ENCODE measurements around the gene HGD.
A peak's percentile ranks its signal among the peaks of the same experiment; 100 is the strongest.
"Not testable (repeated sequence)": the region's sequence is repeated elsewhere in the genome, so short reads cannot be mapped to it uniquely, and the experiment has no call there.

Gene HGD

DNA sequence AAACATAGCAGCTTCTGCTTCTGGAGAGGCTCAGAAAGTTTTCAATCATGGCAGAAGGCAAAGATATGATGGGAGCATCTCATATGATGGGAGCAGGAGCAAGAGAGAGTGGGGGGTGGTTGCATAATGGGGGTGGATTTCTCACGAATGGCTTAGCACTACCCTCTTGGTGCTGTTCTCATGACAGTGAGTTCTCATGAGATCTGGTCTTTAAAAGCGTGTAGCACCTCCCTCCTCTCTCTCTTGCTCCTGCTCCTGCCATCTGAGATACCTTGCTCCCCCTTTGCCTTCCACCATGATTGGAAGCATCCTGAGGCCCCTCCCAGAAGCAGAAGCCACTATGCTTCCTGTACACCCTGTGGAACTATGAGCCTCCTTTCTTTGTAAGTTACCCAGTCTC, 22.2 kb downstream of the HGD start:
- H3K27me3 Mint-ChIP-seq (ENCODE audit: low read depth), result peaks cover 14% of the 10 kb centered on the region

DNA sequence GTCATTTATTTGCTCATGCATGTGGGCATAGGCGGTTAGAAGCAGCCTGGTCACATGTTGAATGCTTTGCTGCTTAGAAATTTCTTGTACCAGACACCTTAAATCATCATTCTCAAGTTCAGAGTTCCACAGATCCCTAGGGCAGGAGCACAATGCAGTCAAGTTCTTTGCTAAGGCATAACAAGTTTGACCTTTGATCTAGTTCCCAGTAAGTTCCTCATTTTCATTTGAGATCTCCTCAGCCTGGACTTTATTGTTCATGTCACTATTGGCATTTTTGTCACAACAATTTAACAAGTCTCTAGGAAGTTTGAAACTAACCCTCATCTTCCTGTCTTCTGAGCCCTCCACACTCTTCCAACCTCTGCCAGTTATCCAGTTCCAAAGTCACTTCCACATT, 22.8 kb downstream of the HGD start:
- Mint-ChIP-seq H3K4me1 (ENCODE audit: low read depth) (no peaks in the 10 kb centered on the region), H3K27me3 (ENCODE audit: low read depth) (peaks cover 13% of the 10 kb centered on the region), H3K4me3 (no peak overlapping the region), H3K27ac (no peak overlapping the region), H3K9me3 (no peaks in the 10 kb centered on the region), H3K36me3 (ENCODE audit: low read depth) (no peaks in the 10 kb centered on the region)

More for the DNA sequence above, 22.2 kb downstream of the HGD start:
- H3K4me3 Mint-ChIP-seq, result no peak overlapping the region
- H3K27ac Mint-ChIP-seq, result no peak overlapping the region
- no peaks in the 10 kb centered on the region for H3K36me3 Mint-ChIP-seq (ENCODE audit: low read depth)
- no peaks in the 10 kb centered on the region for H3K4me1 Mint-ChIP-seq (ENCODE audit: low read depth)
- no peaks in the 10 kb centered on the region for H3K9me3 Mint-ChIP-seq

DNA sequence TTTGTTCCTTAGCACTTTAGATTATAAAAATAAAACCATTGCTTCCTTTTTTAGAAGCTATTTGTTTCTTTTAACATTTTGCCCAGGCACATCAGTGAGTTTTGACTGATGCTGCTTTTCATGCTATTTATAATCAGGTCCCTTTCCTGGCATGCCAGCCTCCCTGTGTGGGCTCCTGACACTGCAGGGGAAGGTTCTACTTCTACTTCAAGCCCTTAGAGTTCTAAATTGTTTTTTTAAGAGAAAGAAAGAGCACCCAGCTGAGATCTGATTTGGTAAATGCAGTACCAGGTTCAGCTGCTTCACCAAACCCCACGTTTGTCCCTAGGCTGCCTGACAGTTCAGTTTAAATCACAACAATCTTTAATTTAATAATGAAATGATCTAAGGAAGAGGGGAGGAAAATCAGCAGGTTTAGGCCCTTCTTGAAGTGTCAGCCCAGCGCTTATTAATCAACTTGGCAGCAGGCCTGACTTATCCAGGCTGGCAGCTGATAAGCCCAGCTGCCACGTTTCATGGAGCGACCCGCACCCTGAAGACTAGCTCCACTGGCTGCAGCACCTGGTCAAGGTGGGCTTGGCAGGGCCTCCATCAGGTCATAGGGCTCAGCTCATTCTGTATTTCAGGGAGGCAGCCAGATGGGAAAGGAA, 29.0 kb downstream of the HGD start:
- H3K27me3 Mint-ChIP-seq (ENCODE audit: low read depth), result no peaks in the 10 kb centered on the region

DNA sequence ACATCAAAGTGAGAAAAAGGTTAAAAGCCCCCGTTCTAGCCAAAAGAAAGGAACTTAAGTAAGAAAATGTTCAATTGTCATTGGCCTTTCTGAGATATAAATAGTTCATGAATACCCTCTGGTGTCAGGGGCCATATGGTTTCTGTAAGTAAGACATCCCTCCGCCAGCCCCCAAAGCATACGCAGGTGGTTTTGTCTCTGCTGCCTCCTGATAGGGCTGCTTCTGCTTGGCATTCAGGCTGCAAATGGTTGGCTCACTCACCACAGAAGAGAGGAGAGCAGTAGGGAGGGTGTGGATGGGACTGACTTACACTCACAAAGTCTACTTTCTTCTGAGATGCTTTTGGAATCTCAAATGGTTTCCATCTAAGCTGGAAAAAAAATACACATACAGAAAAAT, 29.8 kb downstream of the HGD start:
- no peak overlapping the region for H3K27ac Mint-ChIP-seq
- H3K36me3 Mint-ChIP-seq (ENCODE audit: low read depth), result no peaks in the 10 kb centered on the region
- H3K9me3 Mint-ChIP-seq, result no peaks in the 10 kb centered on the region
- no peak overlapping the region for H3K4me3 Mint-ChIP-seq
- H3K27me3 Mint-ChIP-seq (ENCODE audit: low read depth), result no peaks in the 10 kb centered on the region
- no peaks in the 10 kb centered on the region for H3K4me1 Mint-ChIP-seq (ENCODE audit: low read depth)

More for the DNA sequence above, 29.0 kb downstream of the HGD start:
- no peaks in the 10 kb centered on the region for H3K9me3 Mint-ChIP-seq
- no peaks in the 10 kb centered on the region for H3K4me1 Mint-ChIP-seq (ENCODE audit: low read depth)
- H3K27ac Mint-ChIP-seq, result no peak overlapping the region
- H3K4me3 Mint-ChIP-seq, result no peak overlapping the region
- H3K36me3 Mint-ChIP-seq (ENCODE audit: low read depth), result no peaks in the 10 kb centered on the region

DNA sequence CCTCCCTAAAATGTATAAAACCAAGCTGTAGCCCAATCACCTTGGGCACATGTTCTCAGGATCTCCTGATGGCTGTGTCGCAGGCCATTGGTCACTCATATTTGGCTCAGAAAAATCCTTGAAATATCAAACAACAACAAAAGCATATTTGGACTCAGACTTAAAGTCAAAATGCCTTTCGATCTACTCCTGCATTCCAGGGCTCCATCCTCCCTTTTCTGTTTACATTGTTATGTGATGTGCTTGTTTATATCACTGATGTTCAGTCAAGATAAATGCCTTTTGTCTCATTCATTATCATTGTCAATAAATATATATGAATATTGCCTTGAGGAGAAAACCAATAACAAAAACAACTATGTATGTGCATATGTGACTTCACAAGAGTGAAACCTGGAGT, 31.7 kb downstream of the HGD start:
- H3K27me3 Mint-ChIP-seq (ENCODE audit: low read depth), result no peaks in the 10 kb centered on the region
- H3K4me1 Mint-ChIP-seq (ENCODE audit: low read depth), result no peaks in the 10 kb centered on the region
- no peak overlapping the region for H3K27ac Mint-ChIP-seq
- H3K4me3 Mint-ChIP-seq, result no peak overlapping the region
- no peaks in the 10 kb centered on the region for H3K9me3 Mint-ChIP-seq
- H3K36me3 Mint-ChIP-seq (ENCODE audit: low read depth), result no peaks in the 10 kb centered on the region

DNA sequence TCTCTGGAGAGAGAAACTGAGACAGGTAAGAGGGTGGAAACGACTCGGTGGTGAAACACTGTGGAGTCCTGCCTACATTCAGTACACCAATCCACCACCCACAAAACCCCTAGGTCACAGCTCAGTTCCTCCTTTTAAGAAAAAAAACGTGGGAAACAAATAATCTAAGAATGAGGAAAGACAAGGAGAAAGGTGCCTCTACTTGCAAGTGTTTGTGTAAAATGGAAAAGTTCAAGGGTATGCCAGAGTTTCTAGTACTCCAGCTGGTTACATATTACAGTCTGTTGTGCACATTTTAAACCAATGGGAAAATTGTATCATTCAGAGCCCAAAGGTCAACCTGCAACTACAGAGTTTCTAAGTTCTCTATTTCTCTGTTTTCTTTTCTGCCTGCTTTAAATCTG, 32.2 kb downstream of the HGD start:
- Mint-ChIP-seq H3K9me3 (no peaks in the 10 kb centered on the region), H3K4me3 (no peak overlapping the region), H3K27me3 (ENCODE audit: low read depth) (no peaks in the 10 kb centered on the region)

DNA sequence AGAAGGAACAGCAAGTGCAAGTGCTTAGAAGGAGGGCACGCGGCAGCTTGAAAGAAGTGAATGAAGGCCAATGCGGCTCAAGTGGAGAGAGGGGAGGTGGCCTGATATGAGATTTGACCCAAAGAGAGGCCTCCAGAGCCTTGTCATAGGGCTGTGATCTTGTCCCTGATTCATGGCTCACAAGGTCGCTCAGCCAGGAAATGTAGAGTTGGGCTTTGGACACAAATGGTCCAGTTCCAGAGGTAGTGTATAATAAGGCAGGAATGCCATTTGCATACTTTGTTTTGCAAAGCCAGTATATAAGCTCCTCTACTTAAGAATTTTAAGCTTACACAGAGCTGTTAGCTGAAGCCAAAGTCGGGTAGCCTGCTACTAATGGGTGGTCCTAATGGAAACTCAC, 33.7 kb downstream of the HGD start:
- H3K27ac Mint-ChIP-seq, result peak overlapping the region; percentile 15
- no peaks in the 10 kb centered on the region for H3K9me3 Mint-ChIP-seq
- no peak overlapping the region for H3K4me3 Mint-ChIP-seq
- no peaks in the 10 kb centered on the region for H3K36me3 Mint-ChIP-seq (ENCODE audit: low read depth)
- H3K27me3 Mint-ChIP-seq (ENCODE audit: low read depth), result peaks cover 3% of the 10 kb centered on the region
- H3K4me1 Mint-ChIP-seq (ENCODE audit: low read depth), result no peaks in the 10 kb centered on the region

More for the DNA sequence above, 32.2 kb downstream of the HGD start:
- H3K27ac Mint-ChIP-seq, result no peak overlapping the region
- no peaks in the 10 kb centered on the region for H3K4me1 Mint-ChIP-seq (ENCODE audit: low read depth)
- H3K36me3 Mint-ChIP-seq (ENCODE audit: low read depth), result no peaks in the 10 kb centered on the region

DNA sequence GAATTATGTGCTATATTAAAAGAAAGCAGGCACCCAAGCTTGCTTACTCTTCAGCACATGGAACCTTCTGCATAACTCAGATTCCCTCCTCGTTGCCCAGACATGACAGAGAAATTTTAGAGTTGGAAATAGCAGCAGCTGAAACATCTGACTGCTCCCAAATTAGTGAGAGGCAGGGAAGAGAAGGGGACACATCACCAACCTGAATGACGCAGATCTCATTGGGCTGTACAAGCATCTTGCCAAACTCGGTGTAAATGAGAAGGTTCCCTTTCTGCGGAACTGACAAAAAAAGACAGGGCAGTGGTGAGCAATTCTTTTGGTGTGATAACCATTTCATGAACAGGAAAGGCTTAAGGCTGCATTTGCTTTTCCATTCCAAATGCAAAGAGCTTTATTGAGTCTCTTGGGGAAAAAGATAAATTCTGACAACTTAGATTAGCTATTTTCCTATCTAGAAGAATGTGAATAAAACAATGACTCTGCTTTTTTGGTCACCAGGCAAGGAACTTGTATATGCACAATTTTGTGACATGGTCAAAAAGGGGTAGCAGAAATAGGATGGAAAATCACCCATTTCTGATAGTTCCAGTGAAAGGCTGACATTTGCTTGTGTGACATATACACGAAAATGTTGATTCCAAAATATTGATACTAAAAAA, 35.1 kb downstream of the HGD start:
- H3K27me3 Mint-ChIP-seq (ENCODE audit: low read depth), result peaks cover 3% of the 10 kb centered on the region
- no peak overlapping the region for H3K4me3 Mint-ChIP-seq
- no peaks in the 10 kb centered on the region for H3K9me3 Mint-ChIP-seq
- H3K36me3 Mint-ChIP-seq (ENCODE audit: low read depth), result no peaks in the 10 kb centered on the region
- H3K4me1 Mint-ChIP-seq (ENCODE audit: low read depth), result no peaks in the 10 kb centered on the region
- no peak overlapping the region for H3K27ac Mint-ChIP-seq

DNA sequence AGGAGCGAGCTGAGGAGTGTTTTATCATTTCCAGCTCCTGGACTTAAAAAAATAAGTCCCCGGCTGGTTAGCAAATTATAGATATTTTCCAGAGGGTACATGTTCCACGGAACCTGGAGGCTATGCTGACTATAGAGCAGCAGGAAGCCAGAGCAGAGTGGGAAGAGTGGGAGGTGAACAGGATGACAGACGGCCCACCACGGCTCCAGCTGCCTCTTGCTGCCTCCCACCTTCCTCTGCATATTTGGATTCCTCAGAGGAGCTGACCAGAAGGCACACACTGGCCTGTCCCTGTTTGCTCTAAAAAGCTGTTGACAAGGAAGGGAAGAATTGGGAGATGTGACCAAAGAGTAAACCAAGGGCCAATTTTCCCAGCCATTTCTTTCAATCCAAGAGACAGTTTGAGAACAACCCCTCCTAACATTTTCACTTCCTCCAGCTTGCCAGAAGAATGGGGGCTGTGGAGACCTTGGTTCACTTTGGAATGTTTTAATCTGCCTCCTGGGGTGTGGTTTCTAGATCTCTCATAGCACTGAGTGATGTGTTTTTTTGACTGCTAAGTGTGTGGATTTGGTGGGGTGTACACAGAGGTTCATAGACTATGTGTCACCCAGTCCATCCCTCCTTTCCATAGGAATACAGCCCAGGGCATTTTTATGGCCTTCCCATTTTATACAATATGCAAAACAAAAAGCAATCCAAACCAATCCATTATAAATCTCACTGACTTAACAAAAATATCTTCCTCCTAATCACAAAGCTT, 36.8 kb downstream of the HGD start:
- H3K27ac Mint-ChIP-seq, result no peak overlapping the region
- H3K9me3 Mint-ChIP-seq, result no peaks in the 10 kb centered on the region
- H3K36me3 Mint-ChIP-seq (ENCODE audit: low read depth), result no peaks in the 10 kb centered on the region
- no peak overlapping the region for H3K4me3 Mint-ChIP-seq
- no peaks in the 10 kb centered on the region for H3K4me1 Mint-ChIP-seq (ENCODE audit: low read depth)
- peaks cover 3% of the 10 kb centered on the region for H3K27me3 Mint-ChIP-seq (ENCODE audit: low read depth)

DNA sequence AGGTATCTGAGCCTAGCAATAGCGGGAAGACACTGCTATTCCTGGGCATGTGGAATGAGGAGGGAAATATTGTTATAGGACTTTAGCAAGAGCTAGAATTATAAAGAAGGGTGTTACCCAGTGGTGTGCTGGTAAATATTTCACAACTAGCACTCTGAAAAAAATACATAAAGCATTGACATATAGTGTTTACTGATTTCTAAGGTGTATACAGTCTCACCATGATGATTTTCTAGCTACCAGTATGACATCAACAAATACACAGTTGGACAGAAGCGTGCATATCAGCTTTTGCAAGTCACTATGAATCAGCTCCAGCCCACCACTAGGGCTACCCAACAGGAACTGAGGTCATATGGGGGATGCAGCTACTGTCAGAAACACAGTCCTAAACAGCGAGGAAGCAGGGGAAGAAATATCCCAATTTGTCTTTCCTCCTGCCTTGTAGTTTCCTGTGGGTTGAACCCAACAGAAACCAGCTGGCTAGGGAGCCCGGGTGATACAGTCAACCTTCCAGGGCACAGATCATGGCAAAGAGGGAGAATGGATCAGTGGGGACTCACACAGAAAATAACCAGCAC, 39.6 kb downstream of the HGD start:
- Mint-ChIP-seq H3K4me1 (ENCODE audit: low read depth) (peaks cover 4% of the 10 kb centered on the region), H3K27me3 (ENCODE audit: low read depth) (peaks cover 3% of the 10 kb centered on the region), H3K36me3 (ENCODE audit: low read depth) (no peaks in the 10 kb centered on the region), H3K9me3 (no peaks in the 10 kb centered on the region), H3K27ac (no peak overlapping the region), H3K4me3 (no peak overlapping the region)

DNA sequence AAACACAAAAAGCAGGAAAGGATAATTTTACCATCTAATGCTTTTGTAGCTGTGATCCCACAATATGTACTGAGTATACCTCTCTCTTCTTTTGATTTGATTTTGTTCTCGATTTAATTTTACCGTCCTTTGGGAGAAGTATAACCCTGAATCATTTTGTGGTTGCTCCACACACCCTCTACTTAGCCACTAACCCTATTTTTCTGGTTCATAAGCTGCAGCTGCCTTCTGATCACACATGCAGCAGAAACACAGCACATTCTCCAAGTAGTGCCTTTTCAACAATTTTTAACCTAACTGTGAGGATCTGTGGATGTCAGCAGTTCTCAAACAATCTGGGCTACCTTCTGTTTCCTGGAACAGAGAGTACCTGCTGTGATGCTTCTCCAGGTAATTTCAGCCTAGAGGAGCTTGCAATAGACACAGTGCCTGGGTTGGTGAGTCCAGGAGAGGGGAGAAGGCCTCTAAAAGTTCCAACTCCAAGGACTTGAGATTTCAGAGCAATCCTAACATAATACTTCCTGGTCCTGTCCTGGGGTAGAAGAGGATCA, 40.3 kb downstream of the HGD start:
- Mint-ChIP-seq H3K9me3 (no peaks in the 10 kb centered on the region), H3K27ac (no peak overlapping the region), H3K4me3 (no peak overlapping the region), H3K4me1 (ENCODE audit: low read depth) (peaks cover 4% of the 10 kb centered on the region), H3K27me3 (ENCODE audit: low read depth) (peaks cover 3% of the 10 kb centered on the region), H3K36me3 (ENCODE audit: low read depth) (no peaks in the 10 kb centered on the region)

DNA sequence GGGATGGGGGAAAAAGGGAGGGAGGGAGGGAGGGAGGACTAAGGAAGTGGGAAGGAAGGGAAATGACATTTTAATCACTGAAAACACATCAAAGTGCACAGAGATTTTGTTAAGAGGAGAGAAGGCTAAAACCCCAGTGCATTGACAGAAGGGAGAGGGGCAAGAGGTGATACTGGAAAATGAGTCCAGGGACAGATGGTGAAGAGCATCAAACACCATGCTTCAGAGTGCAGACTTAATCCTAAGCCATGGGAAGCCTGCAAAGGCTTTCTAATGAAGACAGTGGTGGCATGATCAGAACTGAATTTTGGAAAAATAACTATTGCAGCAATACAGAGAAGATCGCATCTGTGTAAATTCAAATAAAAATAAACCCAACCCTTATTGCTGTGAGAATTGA, 41.8 kb downstream of the HGD start:
- Mint-ChIP-seq H3K4me1 (ENCODE audit: low read depth) (peaks cover 4% of the 10 kb centered on the region), H3K4me3 (no peak overlapping the region), H3K9me3 (no peaks in the 10 kb centered on the region), H3K36me3 (ENCODE audit: low read depth) (no peaks in the 10 kb centered on the region), H3K27me3 (ENCODE audit: low read depth) (peaks cover 3% of the 10 kb centered on the region), H3K27ac (no peak overlapping the region)

DNA sequence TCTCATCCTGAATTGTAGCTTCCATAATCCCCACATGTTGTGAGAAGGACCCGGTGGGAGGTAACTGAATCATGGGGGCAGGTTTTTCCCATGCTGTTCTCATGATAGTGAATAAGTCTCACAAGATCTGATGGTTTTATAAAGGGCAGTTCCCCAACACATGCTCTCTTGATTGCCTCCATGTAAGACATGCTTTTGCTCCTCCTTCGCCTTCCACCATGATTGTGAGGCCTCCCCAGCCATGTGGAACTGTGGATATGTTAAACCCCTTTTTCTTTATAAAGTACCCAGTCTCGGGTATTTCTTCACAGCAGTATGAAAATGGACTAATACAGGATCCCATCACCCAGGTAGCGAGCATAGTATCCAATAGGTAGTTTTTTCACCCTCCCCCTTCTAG, 43.2 kb downstream of the HGD start:
- not testable (repeated sequence) for H3K9me3 Mint-ChIP-seq; H3K36me3 Mint-ChIP-seq (ENCODE audit: low read depth); H3K27me3 Mint-ChIP-seq (ENCODE audit: low read depth); H3K4me1 Mint-ChIP-seq (ENCODE audit: low read depth); H3K27ac Mint-ChIP-seq; H3K4me3 Mint-ChIP-seq

DNA sequence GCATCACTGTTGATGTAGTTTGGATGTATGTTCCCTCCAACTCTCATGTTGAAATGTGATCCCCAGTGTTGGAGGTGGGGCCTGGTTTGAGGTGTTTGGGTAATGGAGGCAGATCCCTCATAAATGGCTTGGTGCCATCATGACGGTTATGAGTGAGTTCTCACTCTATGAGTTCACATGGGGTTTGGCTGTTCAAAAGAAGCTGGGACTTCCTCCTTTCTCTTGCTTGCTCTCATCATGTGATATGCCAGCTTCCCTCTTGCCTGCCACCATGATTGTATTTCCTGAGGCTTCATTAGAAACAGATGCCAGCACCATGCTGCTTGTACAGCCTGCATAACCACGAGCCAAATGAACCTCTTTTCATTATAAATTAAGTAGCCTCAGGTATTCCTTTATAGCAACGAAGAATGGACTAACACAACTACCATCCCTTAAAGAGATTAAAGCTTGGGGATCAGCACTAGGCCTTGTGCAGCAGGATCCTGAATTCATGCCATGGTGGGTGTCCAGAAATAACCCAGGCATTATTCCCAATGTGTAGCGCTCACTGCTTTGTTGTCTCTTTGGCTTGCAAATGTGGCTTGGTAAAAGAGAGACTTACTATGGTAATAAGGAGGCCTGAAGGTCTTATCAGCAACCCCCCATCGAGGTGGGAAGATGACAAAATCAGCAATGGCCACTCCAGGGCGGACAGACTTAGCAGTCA, 44.0 kb downstream of the HGD start:
- Mint-ChIP-seq H3K27me3 (ENCODE audit: low read depth) (peaks cover 3% of the 10 kb centered on the region), H3K27ac (no peak overlapping the region), H3K9me3 (no peaks in the 10 kb centered on the region), H3K4me1 (ENCODE audit: low read depth) (peaks cover 4% of the 10 kb centered on the region), H3K4me3 (no peak overlapping the region), H3K36me3 (ENCODE audit: low read depth) (no peaks in the 10 kb centered on the region)

Data from T-helper 1 cell treated with Interleukin-12 subunit alpha and Interleukin-12 subunit beta and Interleukin-4 antibody, amounts not matched to agents 30 μg/mL and 1 μg/mL, for 36 hours (primary cell).